Measurements from ENCODE around the gene MYO1E.

GRCh38 chr15:59174835-59175831, 197.5 kb downstream of the MYO1E start:
- TF ChIP-seq EP300 (IDR thresholded peaks at IDR 0.05) (no peak), CTCF (IDR thresholded peaks at IDR 0.05) (peak in 3 of 4 experiments; percentile 29 to 59 (median 39)), POLR2A (IDR thresholded peaks at IDR 0.05) (no peak), POLR2AphosphoS5 (IDR thresholded peaks at IDR 0.05) (no peak)

All from gastroesophageal sphincter (tissue), 3 donors.